Mammary epithelial cell (primary cell): ENCODE data around the gene OR11A1.

Experiments used
- EZH2 ChIP-seq: IDR thresholded peaks from 2 replicates; pipeline ENCODE4 v1.6.1; 2012; ENCODE audit warnings: low read length, inconsistent platforms, borderline replicate concordance
- TF ChIP-seq, protein P1 (sequence below), 2 donors: IDR thresholded peaks in 1 of 2; conservative IDR thresholded peaks in 1 of 2; 2 replicates each; pipeline ENCODE4 v1.5.1; 2011 to 2012; ENCODE audit warnings: inconsistent platforms in 2 of 2, low read length in 2 of 2, mild to moderate bottlenecking in 2 of 2, control low read depth in 1 of 2, low read depth in 1 of 2; ENCODE audit not compliant: insufficient read depth in 1 of 2; ENCODE audit errors: extremely low read depth in 1 of 2

DNA sequence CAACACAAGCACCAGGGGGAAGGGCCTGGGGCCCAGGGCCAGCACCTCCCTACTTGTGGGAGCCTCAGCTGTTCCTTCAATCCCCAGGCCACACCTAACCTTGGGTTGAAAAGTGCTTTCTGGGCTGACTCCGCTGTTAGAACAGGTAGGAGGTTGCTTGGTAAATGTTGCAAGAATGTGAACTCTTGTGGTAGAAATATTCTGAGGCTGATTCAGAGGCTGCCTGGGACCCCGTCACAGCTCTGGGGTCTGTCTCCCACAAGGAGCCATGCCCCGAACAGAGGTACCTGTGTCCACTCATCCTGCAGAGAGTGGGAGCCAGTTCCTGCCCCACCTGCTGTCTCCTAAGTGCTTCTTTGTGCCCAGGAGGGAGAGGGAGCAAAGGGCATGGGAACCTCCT is 45.3 kb upstream of the OR11A1 start:
- TF ChIP-seq, protein P1, sequence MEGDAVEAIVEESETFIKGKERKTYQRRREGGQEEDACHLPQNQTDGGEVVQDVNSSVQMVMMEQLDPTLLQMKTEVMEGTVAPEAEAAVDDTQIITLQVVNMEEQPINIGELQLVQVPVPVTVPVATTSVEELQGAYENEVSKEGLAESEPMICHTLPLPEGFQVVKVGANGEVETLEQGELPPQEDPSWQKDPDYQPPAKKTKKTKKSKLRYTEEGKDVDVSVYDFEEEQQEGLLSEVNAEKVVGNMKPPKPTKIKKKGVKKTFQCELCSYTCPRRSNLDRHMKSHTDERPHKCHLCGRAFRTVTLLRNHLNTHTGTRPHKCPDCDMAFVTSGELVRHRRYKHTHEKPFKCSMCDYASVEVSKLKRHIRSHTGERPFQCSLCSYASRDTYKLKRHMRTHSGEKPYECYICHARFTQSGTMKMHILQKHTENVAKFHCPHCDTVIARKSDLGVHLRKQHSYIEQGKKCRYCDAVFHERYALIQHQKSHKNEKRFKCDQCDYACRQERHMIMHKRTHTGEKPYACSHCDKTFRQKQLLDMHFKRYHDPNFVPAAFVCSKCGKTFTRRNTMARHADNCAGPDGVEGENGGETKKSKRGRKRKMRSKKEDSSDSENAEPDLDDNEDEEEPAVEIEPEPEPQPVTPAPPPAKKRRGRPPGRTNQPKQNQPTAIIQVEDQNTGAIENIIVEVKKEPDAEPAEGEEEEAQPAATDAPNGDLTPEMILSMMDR (conservative IDR thresholded peaks at IDR 0.05 in 1 of 2, IDR thresholded peaks at IDR 0.05 in 1 of 2; ENCODE audit: extremely low read depth in 1 of 2, insufficient read depth in 1 of 2, low read depth in 1 of 2, low read length in 2 of 2): no peak
- TF ChIP-seq EZH2: no peak
